Measurements from ENCODE around the gene CACNB4. TPM values are rescaled to one million over a fixed set of nuclear protein-coding genes. Genes with fewer than 3 reads are reported as not detected.

Gene CACNB4
- total RNA-seq, 1 donor from 2014 or later = 5.1 TPM

- no peaks in the 10 kb centered on the region for H3K9me3 Mint-ChIP-seq (ENCODE audit: unreplicated experiment)
- H3K27me3 Mint-ChIP-seq (ENCODE audit: unreplicated experiment) = no peaks in the 10 kb centered on the region
- no peak for DNase-seq
- no peak overlapping the region for H3K4me3 Mint-ChIP-seq (ENCODE audit: unreplicated experiment)
- no peak overlapping the region for H3K27ac Mint-ChIP-seq (ENCODE audit: unreplicated experiment)
- peaks cover 4% of the 10 kb centered on the region for H3K36me3 Mint-ChIP-seq (ENCODE audit: unreplicated experiment)
- H3K4me1 Mint-ChIP-seq (ENCODE audit: low read depth, unreplicated experiment) = no peaks in the 10 kb centered on the region
- TF ChIP-seq CTCF (IDR thresholded peaks at IDR 0.05; ENCODE audit: partially characterized antibody, unreplicated experiment) = no peak
These were observed 289.8 kb downstream of the CACNB4 start for GRCh38 chr2:151809073-151809383.

GRCh38 chr2:151808258-151809072, 290.4 kb downstream of the CACNB4 start:
- Mint-ChIP-seq H3K9me3 (ENCODE audit: unreplicated experiment) (no peaks in the 10 kb centered on the region), H3K27ac (ENCODE audit: unreplicated experiment) (no peak overlapping the region), H3K4me3 (ENCODE audit: unreplicated experiment) (no peak overlapping the region), H3K27me3 (ENCODE audit: unreplicated experiment) (no peaks in the 10 kb centered on the region), H3K36me3 (ENCODE audit: unreplicated experiment) (peaks cover 4% of the 10 kb centered on the region), H3K4me1 (ENCODE audit: low read depth, unreplicated experiment) (no peaks in the 10 kb centered on the region)
- no peak for DNase-seq
- TF ChIP-seq CTCF (IDR thresholded peaks at IDR 0.05; ENCODE audit: partially characterized antibody, unreplicated experiment) = peak; percentile 55

GRCh38 chr2:151805961-151806360, 292.9 kb downstream of the CACNB4 start:
- no peak overlapping the region for H3K4me3 Mint-ChIP-seq (ENCODE audit: unreplicated experiment)
- no peaks in the 10 kb centered on the region for H3K36me3 Mint-ChIP-seq (ENCODE audit: unreplicated experiment)
- H3K27me3 Mint-ChIP-seq (ENCODE audit: unreplicated experiment) = no peaks in the 10 kb centered on the region
- H3K27ac Mint-ChIP-seq (ENCODE audit: unreplicated experiment) = no peak overlapping the region
- H3K9me3 Mint-ChIP-seq (ENCODE audit: unreplicated experiment) = no peaks in the 10 kb centered on the region
- no peak for TF ChIP-seq CTCF (IDR thresholded peaks at IDR 0.05; ENCODE audit: partially characterized antibody, unreplicated experiment)
- no peaks in the 10 kb centered on the region for H3K4me1 Mint-ChIP-seq (ENCODE audit: low read depth, unreplicated experiment)
- no peak for DNase-seq

- DNase-seq = no peak
- no peak overlapping the region for H3K27ac Mint-ChIP-seq (ENCODE audit: unreplicated experiment)
- H3K9me3 Mint-ChIP-seq (ENCODE audit: unreplicated experiment) = no peaks in the 10 kb centered on the region
- H3K36me3 Mint-ChIP-seq (ENCODE audit: unreplicated experiment) = no peaks in the 10 kb centered on the region
- no peaks in the 10 kb centered on the region for H3K4me1 Mint-ChIP-seq (ENCODE audit: low read depth, unreplicated experiment)
- H3K4me3 Mint-ChIP-seq (ENCODE audit: unreplicated experiment) = no peak overlapping the region
- H3K27me3 Mint-ChIP-seq (ENCODE audit: unreplicated experiment) = no peaks in the 10 kb centered on the region
- no peak for TF ChIP-seq CTCF (IDR thresholded peaks at IDR 0.05; ENCODE audit: partially characterized antibody, unreplicated experiment)
These were observed 293.5 kb downstream of the CACNB4 start for GRCh38 chr2:151805343-151805742.

GRCh38 chr2:151803811-151804210, 295.0 kb downstream of the CACNB4 start:
- Mint-ChIP-seq H3K27ac (ENCODE audit: unreplicated experiment) (peak overlapping the region; percentile 69), H3K9me3 (ENCODE audit: unreplicated experiment) (no peaks in the 10 kb centered on the region), H3K4me1 (ENCODE audit: low read depth, unreplicated experiment) (no peaks in the 10 kb centered on the region), H3K36me3 (ENCODE audit: unreplicated experiment) (no peaks in the 10 kb centered on the region), H3K4me3 (ENCODE audit: unreplicated experiment) (no peak overlapping the region), H3K27me3 (ENCODE audit: unreplicated experiment) (no peaks in the 10 kb centered on the region)
- no peak for DNase-seq
- TF ChIP-seq CTCF (IDR thresholded peaks at IDR 0.05; ENCODE audit: partially characterized antibody, unreplicated experiment) = no peak
